ENCODE results near the gene PDIA4.
A peak's percentile ranks its signal among the peaks of the same experiment; 100 is the strongest.
"Not testable (repeated sequence)": the region's sequence is repeated elsewhere in the genome, so short reads cannot be mapped to it uniquely, and the experiment has no call there.

PDIA4 gene

GRCh38 chr7:149028346-149029109 lies at the start of gene PDIA4:
Gene PDIA4 (minus strand): TSS chr7:149028505. CDS start chr7:149028408, 97 bp downstream.
- DNase-seq (ENCODE audit: low read depth): peak; percentile 82

- DNase-seq (ENCODE audit: low read depth): no peak
Observed at GRCh38 chr7:149077594-149077993, 49.3 kb upstream of the PDIA4 start.

- DNase-seq (ENCODE audit: low read depth): no peak
Observed at GRCh38 chr7:149075286-149075685, 47.0 kb upstream of the PDIA4 start.

- no peak for DNase-seq (ENCODE audit: low read depth)
Observed at GRCh38 chr7:149074116-149074885, 46.0 kb upstream of the PDIA4 start.

- DNase-seq (ENCODE audit: low read depth): no peak
Observed at GRCh38 chr7:149072438-149072775, 44.1 kb upstream of the PDIA4 start.

- DNase-seq (ENCODE audit: low read depth): no peak
Observed at GRCh38 chr7:149071641-149072437, 43.5 kb upstream of the PDIA4 start.

- DNase-seq (ENCODE audit: low read depth): no peak
Observed at GRCh38 chr7:149071182-149071635, 42.9 kb upstream of the PDIA4 start.

- no peak for DNase-seq (ENCODE audit: low read depth)
Observed at GRCh38 chr7:149070372-149071125, 42.2 kb upstream of the PDIA4 start.

GRCh38 chr7:149067869-149068268 lies 39.6 kb upstream of the PDIA4 start:
- no peak for DNase-seq (ENCODE audit: low read depth)

- DNase-seq (ENCODE audit: low read depth): no peak
Observed at GRCh38 chr7:149063476-149063875, 35.2 kb upstream of the PDIA4 start.

GRCh38 chr7:149062217-149062899 lies 34.1 kb upstream of the PDIA4 start:
- DNase-seq (ENCODE audit: low read depth): not testable (repeated sequence)

- no peak for DNase-seq (ENCODE audit: low read depth)
Observed at GRCh38 chr7:149060156-149060555, 31.9 kb upstream of the PDIA4 start.

- no peak for DNase-seq (ENCODE audit: low read depth)
Observed at GRCh38 chr7:149053885-149054284, 25.6 kb upstream of the PDIA4 start.

- DNase-seq (ENCODE audit: low read depth): no peak
Observed at GRCh38 chr7:149053384-149053783, 25.1 kb upstream of the PDIA4 start.

- no peak for DNase-seq (ENCODE audit: low read depth)
Observed at GRCh38 chr7:149050941-149051340, 22.6 kb upstream of the PDIA4 start.

- DNase-seq (ENCODE audit: low read depth): no peak
Observed at GRCh38 chr7:149048805-149049204, 20.5 kb upstream of the PDIA4 start.

- no peak for DNase-seq (ENCODE audit: low read depth)
Observed at GRCh38 chr7:149046416-149046815, 18.1 kb upstream of the PDIA4 start.

- no peak for DNase-seq (ENCODE audit: low read depth)
Observed at GRCh38 chr7:149043936-149044335, 15.6 kb upstream of the PDIA4 start.

- DNase-seq (ENCODE audit: low read depth): no peak
Observed at GRCh38 chr7:149041350-149041749, 13.0 kb upstream of the PDIA4 start.

- not testable (repeated sequence) for DNase-seq (ENCODE audit: low read depth)
Observed at GRCh38 chr7:149038641-149039040, 10.3 kb upstream of the PDIA4 start.

- no peak for DNase-seq (ENCODE audit: low read depth)
Observed at GRCh38 chr7:149036676-149037075, 8.4 kb upstream of the PDIA4 start.
